Uterus (tissue), 4 donors: ENCODE data around the gene GPD2. TPM values are rescaled to one million over a fixed set of nuclear protein-coding genes. Genes with fewer than 3 reads are reported as not detected.
"Not testable (repeated sequence)": the region's sequence is repeated elsewhere in the genome, so short reads cannot be mapped to it uniquely, and the experiment has no call there.

Source experiments
- DNase-seq, 2 donors: peaks; one replicate each; pipeline ENCODE4 v3.0.0-alpha.2; 2019 to 2020
- H3K27ac ChIP-seq, 2 donors: fragments of 200-600 bp; sonication (generic); 1 replicate in 1 of 2; 2 replicates in 1 of 2; pipeline ENCODE4 v1.5.1; 2016 to 2018
- H3K27me3 ChIP-seq, 2 donors: fragments of 200-600 bp; sonication (generic); one replicate each; pipeline ENCODE4 v1.5.1; 2018 to 2019; ENCODE audit warnings: control low read depth in 1 of 2
- H3K36me3 ChIP-seq, 2 donors: fragments of 200-600 bp; sonication (generic); one replicate each; pipeline ENCODE4 v1.5.1; 2019; ENCODE audit warnings: control low read depth in 1 of 2
- H3K4me1 ChIP-seq, 2 donors: fragments of 200-600 bp; sonication (generic); one replicate each; pipeline ENCODE4 v1.5.1; 2018 to 2019; ENCODE audit warnings: control low read depth in 1 of 2
- H3K4me3 ChIP-seq, 2 donors: fragments of 200-600 bp; sonication (generic); 1 replicate in 1 of 2; 2 replicates in 1 of 2; pipeline ENCODE4 v1.5.1; 2018 to 2019; ENCODE audit warnings: mild to moderate bottlenecking in 1 of 2
- H3K9me3 ChIP-seq, 2 donors: fragments of 200-600 bp; sonication (generic); one replicate each; pipeline ENCODE4 v1.5.1; 2019; ENCODE audit warnings: control low read depth in 1 of 2
- POLR2A ChIP-seq, 2 donors: fragments of 450-650 bp; IDR thresholded peaks; one replicate each; pipeline ENCODE4 v1.6.1; 2016; ENCODE audit warnings: antibody characterized with exemption in 2 of 2, mild to moderate bottlenecking in 1 of 2, moderate library complexity in 1 of 2
- intact Hi-C: fragments of 100-400 bp; cut with DNase I; formaldehyde crosslinking; loops from one replicate; pipeline ENCODE4 v1.15.1; 2023; ENCODE audit warnings: low total_unique reads
- total RNA-seq, 4 donors: library from RNA; depleted of rRNA in 3 of 4; stranded (reverse); fragments of >200 nt in 3 of 4; gene quantifications; one replicate each; pipeline versions ENCODE4 v1.1.0 to v1.2.4, GENCODE V29; 2014 to 2023
- TF ChIP-seq, protein P1 (sequence below), 4 experiments: fragments of 200-600 bp in 2 of 4; fragments of 450-650 bp in 2 of 4; sonication (generic) in 2 of 4; IDR thresholded peaks; one replicate each; pipeline ENCODE4 v1.5.1; 2016 to 2019; ENCODE audit warnings: antibody characterized with exemption in 4 of 4, mild to moderate bottlenecking in 2 of 4, moderate library complexity in 1 of 4
- donor health status: DM: yes; HTN: yes; CAD: no.

Gene GPD2
- total RNA-seq, 4 donors from 2014 or later, result 2.0 to 41.6 (median 32.1) TPM

DNA sequence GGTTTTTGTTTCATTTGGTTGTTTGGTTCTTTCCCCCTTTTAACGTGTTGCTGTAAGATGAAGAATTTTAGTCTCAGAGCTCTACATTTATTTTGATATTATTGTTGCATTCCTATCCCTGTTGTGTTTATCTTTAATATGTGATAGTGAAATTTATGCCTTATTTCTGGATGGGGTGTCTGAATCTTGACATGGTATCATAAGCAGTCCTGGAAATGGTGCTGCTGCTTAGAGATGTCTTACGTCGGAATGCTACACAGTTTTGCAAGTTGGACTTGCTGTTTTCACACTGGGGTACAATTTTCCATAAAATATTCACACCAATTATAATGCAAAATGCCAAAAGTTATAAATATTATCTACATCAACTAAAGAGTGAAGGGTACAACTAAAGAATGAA, 164.0 kb downstream of the GPD2 start:
- intact Hi-C loops, result no loop called here
- no peak overlapping the region for H3K4me3 ChIP-seq
- TF ChIP-seq POLR2A (IDR thresholded peaks at IDR 0.05), result no peak
- TF ChIP-seq, protein P1, sequence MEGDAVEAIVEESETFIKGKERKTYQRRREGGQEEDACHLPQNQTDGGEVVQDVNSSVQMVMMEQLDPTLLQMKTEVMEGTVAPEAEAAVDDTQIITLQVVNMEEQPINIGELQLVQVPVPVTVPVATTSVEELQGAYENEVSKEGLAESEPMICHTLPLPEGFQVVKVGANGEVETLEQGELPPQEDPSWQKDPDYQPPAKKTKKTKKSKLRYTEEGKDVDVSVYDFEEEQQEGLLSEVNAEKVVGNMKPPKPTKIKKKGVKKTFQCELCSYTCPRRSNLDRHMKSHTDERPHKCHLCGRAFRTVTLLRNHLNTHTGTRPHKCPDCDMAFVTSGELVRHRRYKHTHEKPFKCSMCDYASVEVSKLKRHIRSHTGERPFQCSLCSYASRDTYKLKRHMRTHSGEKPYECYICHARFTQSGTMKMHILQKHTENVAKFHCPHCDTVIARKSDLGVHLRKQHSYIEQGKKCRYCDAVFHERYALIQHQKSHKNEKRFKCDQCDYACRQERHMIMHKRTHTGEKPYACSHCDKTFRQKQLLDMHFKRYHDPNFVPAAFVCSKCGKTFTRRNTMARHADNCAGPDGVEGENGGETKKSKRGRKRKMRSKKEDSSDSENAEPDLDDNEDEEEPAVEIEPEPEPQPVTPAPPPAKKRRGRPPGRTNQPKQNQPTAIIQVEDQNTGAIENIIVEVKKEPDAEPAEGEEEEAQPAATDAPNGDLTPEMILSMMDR (IDR thresholded peaks at IDR 0.05), result no peak
- no peak overlapping the region for H3K27ac ChIP-seq
- no peaks in the 10 kb centered on the region for H3K4me1 ChIP-seq
- H3K9me3 ChIP-seq, result no peaks in the 10 kb centered on the region
- no peaks in the 10 kb centered on the region for H3K27me3 ChIP-seq
- DNase-seq, result no peak
- H3K36me3 ChIP-seq, result no peaks in the 10 kb centered on the region

- Histone ChIP-seq H3K36me3 (no peaks in the 10 kb centered on the region), H3K9me3 (no peaks in the 10 kb centered on the region), H3K27me3 (no peaks in the 10 kb centered on the region), H3K4me1 (no peaks in the 10 kb centered on the region), H3K27ac (no peak overlapping the region), H3K4me3 (no peak overlapping the region)
- DNase-seq, result no peak
- intact Hi-C loops, result no loop called here
- no peak for TF ChIP-seq POLR2A (IDR thresholded peaks at IDR 0.05)
- TF ChIP-seq, protein P1 (IDR thresholded peaks at IDR 0.05), result no peak
These were observed 165.8 kb downstream of the GPD2 start for GRCh38 chr2:156601855-156602551.

DNA sequence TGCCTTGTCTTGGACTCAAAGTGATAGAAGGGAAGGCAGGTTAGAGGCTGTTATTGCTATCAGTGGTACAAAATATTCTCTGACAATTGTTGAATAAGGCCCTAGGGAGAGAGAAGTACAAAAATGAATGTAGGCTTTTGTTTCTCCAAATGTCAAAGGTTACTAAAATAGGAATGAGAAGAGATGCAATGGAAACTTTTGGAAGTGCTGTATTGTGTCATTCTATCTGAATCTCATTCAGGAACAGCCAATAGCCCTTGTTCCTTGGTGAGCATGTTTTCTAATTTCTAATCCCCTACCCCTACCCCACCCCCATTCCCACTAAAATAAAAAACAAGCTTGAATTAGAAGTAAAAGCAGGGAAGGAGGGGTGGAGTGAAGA, 166.4 kb downstream of the GPD2 start:
- H3K4me3 ChIP-seq, result no peak overlapping the region
- no peak for DNase-seq
- intact Hi-C loops, result no loop called here

GRCh38 chr2:156615836-156616322, 179.7 kb downstream of the GPD2 start:
- no peak for TF ChIP-seq POLR2A (IDR thresholded peaks at IDR 0.05)
- TF ChIP-seq, protein P1 (IDR thresholded peaks at IDR 0.05), result no peak
- no peaks in the 10 kb centered on the region for H3K36me3 ChIP-seq
- H3K27me3 ChIP-seq, result no peaks in the 10 kb centered on the region
- no peaks in the 10 kb centered on the region for H3K9me3 ChIP-seq
- intact Hi-C loops, result no loop called here
- H3K27ac ChIP-seq, result no peak overlapping the region
- H3K4me1 ChIP-seq, result no peaks in the 10 kb centered on the region
- H3K4me3 ChIP-seq, result no peak overlapping the region
- DNase-seq, result no peak

More for the DNA sequence above, 166.4 kb downstream of the GPD2 start:
- Histone ChIP-seq H3K36me3 (no peaks in the 10 kb centered on the region), H3K27ac (no peak overlapping the region), H3K4me1 (no peaks in the 10 kb centered on the region), H3K27me3 (no peaks in the 10 kb centered on the region), H3K9me3 (no peaks in the 10 kb centered on the region)
- TF ChIP-seq POLR2A (IDR thresholded peaks at IDR 0.05), result no peak
- TF ChIP-seq, protein P1 (IDR thresholded peaks at IDR 0.05), result no peak

DNA sequence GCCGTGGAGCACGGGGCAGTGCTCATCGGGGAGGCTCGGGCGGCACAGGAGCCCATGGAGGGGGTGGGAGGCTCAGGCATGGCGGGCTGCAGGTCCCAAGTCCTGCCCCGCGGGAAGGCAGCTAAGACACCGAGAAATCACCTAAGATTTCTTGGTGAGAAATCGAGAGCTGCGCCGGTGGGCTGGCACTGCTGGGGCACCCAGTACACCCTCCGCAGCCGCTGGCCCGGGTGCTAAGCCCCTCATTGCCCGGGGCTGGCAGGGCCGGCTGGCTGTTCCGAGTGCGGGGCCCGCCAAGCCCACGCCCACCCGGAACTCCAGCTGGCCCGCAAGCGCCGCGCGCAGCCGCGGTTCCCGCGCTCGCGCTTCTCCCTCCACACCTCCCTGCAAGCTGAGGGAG, 181.9 kb downstream of the GPD2 start:
- H3K36me3 ChIP-seq, H3K4me3 ChIP-seq, H3K27ac ChIP-seq, intact Hi-C loops, H3K4me1 ChIP-seq, H3K9me3 ChIP-seq, H3K27me3 ChIP-seq, DNase-seq: not testable (repeated sequence)
